HG03280 (cell line): Measurements from ENCODE around the gene CAPS.
"Not testable (repeated sequence)": the region's sequence is repeated elsewhere in the genome, so short reads cannot be mapped to it uniquely, and the experiment has no call there.

Experiments used
- ATAC-seq: cut with Tn5 transposase; IDR thresholded peaks from one replicate; pipeline ENCODE4 v1.9.1; 2021; ENCODE audit warnings: mild to moderate bottlenecking, moderate library complexity; ENCODE audit not compliant: unreplicated experiment

The CAPS gene

DNA sequence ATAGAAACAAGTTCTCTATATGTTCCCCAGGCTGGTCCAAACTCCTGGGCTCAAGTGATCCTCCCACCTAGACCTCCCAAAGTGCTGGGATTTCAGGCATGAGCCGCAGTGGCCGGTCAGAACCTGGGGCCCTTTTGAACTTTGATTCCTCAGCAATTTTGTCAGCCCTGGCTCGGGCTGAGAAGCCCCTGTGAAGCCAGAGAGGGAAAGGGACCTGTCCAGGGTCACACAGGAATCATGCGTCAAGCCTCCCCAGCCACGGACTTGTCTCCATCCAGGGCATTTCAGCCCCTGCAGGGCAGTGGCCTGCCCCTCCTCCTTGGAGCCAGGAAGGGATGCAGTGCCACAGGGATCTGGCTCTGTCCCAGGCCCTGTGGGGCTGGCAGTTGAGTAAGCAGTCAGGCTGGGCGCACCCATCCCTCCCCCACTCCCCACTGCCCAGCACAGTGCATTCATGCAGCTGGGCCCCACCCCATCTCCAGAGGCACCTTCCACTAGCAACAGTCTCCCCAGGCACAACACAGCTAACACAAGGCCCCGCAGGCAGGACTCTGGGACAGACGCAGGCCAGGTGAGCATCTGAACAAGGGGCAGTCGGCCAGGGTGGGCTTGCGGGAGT, at the start of gene CAPS:
Gene CAPS (plus strand): TSS at position 516 of the 619 bp plus-strand sequence. CDS start 153 bp downstream, outside the sequence.
- no peak for ATAC-seq

- ATAC-seq: no peak
Observed at GRCh38 chr19:5864725-5865486, 49.1 kb upstream of the CAPS start.

DNA sequence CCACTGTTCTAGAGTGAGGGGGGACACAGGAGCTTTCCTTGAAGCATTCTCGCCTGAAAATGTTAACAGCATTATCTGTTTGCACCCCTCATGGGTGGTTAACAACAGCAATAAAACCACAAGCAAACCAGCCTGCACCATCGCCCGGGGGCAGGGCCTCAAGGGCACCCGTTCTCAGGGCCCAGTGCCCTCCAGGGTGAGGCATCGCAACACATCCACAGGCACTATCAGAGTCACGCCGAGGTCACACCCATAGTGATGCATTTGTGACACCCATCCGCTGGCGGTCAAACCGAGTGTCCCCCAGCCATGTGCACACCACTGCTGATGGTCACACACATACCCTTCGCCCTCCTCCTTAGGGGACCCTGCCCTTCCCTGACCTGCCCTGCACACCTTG, 48.3 kb upstream of the CAPS start:
- ATAC-seq: no peak

DNA sequence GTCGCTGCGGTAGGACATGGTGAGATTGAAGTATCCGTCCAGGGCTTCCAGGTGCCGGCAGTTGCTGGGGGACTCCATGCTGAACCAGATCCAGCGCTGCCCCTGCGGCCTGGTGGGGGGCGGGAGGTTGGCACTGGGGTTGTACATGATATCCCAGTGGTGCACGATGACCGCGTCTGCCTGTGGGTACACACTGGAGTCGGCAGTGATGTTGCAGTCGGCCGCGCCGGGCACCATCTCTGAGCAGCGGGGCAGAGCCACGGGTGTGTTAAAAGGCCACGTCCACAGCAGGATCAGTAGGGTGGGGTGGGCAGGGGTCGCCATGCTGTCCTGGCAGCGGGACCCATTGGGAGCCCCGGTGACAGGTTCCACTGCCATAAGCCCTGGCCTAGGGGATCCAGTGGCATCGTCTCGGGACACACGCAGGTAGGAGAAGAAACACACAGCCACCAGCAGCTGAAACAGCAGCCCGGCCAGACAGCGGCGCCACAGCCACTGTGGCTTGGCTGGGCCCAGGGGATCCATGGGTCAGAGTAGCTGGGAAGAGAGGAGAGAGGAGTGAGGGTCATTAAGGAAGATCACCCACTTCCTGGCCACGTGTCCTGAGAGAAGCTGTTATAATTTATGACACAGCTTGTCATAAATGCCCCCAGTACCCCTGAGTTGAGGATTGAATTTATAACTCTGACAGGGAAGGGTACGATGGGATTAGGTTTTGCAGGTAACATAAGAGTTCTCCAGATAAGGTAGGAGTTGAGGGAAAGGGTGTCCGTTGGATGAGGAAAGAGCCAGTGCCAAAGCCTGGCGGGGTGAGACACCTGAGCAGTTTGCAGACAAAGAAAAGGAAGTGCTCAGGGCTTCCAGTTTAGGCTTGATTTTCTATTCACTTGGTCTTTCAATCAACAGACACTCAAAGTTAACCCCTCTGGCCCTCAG, 46.6 kb upstream of the CAPS start:
- no peak for ATAC-seq

- no peak for ATAC-seq
Observed at GRCh38 chr19:5870986-5871394, 43.1 kb upstream of the CAPS start.

DNA sequence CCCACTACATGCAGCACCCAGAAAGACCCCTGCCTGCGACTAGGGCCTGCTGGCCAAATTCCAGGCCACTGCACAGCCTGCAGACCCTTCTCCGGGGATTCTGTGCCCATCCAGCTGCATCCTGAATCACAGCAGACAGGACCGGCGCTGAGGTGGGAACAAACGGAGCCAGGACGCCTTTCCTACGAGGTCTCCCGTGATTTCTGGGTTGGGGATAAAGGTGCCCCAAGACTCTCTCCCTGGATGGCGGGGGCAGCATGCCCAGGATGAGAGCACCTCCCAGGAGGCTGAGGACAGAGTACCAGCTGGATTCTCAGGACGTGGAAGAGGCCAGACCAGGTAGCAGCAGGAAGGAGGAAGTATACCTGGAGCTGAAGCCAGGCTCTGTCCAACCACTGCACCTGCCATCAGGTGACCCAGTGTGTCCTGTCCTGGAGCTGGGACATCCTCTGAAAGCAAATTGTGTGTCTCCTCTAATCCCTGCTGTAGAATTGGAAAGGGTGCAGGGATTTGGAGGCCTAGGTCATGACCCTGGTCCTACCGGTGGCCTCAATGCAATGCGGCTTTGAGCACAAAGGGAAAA, 40.3 kb upstream of the CAPS start:
- no peak for ATAC-seq

- ATAC-seq: not testable (repeated sequence)
Observed at GRCh38 chr19:5874496-5874895, 39.6 kb upstream of the CAPS start.

GRCh38 chr19:5877427-5877826, 36.6 kb upstream of the CAPS start:
- ATAC-seq: no peak

DNA sequence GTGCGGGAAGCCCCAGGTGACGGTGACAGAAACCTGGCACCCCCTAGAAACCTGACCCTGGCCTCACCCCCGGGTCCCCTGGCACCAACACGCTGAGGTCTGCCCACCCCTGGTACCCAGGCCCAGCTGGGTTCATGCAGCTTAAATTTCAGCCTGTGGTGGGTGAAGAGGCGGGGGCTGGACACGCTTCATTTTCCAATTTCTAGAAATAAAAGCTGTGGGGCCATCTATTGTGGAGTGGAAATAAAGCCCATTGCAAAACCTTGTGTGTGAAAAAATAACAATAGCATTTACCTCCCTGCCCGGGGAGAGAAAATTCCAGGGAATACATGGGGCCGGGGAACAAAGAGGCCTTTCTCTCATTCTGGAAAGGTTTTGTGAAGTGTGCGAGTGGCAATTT, 36.2 kb upstream of the CAPS start:
- ATAC-seq: no peak

DNA sequence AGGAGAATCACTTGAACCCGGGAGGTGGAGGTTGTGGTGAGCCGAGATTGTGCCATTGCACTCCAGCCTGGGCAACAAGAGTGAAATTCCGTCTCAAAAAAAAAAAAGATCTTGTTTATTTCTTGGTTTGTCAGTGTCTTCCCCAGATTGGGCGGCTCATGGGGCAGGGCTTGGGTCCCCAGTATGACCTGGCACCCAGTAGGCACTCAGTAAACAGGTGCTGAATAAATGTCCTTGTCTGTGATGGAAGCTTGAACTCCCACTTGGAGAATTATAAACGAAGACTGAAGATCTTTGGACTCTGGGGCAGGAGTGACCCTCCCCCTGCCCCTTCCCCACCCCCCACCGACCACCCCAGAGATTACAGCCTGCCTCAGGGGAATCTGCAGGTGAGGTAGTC, 33.9 kb upstream of the CAPS start:
- no peak for ATAC-seq

DNA sequence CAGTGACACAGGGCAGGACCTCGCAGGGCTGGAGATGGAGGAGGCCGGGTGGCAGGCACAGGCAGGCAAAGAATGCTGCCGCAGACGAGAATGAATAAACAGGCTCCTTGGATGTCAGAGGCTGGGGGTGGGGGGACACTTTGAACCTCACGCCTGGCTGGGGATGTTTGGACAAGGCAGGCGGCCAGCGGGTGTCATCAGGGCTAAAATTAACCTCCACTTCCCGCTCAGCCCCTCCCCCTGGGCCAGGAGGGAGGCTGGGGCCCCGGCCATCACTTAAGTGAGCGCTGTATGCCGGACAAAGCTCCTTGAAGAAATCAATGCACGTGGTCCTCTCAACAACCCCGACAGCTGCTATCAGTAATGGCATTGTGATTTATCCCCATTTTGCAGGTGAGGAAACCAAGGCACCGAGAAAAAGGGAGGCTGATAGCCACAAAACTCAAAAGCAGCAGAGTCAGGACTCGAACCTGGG, 33.4 kb upstream of the CAPS start:
- ATAC-seq: no peak

- no peak for ATAC-seq
Observed at GRCh38 chr19:5881543-5882299, 32.3 kb upstream of the CAPS start.

DNA sequence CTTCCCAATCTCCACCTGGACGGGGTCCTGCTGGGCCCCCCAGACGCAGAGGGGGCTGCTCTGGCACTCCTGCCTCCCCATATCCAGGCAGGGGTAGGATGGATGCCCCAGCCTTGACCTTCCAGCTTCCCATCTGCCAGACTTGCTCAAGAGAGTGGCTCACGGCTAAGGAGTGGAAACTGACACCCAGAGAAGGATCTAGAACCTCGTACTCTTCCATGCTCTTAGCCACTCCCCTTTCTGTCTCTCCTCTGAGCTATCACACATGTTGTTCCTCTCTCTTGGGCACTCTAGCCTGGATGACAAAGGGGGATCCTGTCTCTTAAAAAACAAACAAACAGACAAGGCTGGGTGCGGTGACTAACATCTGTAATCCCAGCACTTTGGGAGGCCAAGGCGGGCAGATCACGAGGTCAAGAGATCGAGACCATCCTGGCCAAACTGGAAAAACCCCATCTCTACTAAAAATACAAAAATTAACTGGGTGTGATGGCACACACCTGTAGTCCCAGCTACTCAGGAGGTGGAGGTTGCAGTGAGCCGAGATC, 31.6 kb upstream of the CAPS start:
- no peak for ATAC-seq

DNA sequence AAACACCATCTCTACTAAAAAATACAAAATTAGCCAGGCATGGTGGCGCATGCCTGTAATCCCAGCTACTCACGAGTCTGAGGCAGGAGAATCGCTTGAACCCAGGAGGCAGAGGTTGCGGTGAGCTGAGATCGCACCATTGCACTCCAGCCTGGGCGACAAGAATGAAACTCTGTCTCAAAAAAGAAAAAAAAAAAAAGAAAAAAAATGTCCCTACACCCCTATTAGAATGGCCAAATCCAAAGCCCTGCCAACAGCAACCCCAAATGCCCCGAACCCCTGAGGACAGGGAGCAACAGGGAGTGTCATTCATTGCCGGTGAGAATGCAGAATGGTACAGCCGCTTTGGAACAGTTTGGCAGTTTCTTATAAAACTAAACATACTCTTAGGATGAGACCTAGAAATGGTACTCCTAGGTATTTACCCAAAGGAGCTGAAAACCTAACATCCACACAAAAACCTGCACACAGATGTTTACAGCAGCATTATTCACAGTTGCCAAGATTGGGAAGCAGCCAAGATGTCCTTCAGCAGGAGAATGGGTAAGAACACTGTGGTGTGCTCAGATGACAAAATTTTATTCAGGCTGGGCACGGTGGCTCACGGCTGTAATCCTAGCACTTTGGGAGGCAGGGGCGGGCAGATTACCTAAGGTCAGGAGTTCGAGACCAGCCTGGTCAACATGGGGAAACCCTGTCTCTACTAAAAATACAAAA, 30.7 kb upstream of the CAPS start:
- not testable (repeated sequence) for ATAC-seq

DNA sequence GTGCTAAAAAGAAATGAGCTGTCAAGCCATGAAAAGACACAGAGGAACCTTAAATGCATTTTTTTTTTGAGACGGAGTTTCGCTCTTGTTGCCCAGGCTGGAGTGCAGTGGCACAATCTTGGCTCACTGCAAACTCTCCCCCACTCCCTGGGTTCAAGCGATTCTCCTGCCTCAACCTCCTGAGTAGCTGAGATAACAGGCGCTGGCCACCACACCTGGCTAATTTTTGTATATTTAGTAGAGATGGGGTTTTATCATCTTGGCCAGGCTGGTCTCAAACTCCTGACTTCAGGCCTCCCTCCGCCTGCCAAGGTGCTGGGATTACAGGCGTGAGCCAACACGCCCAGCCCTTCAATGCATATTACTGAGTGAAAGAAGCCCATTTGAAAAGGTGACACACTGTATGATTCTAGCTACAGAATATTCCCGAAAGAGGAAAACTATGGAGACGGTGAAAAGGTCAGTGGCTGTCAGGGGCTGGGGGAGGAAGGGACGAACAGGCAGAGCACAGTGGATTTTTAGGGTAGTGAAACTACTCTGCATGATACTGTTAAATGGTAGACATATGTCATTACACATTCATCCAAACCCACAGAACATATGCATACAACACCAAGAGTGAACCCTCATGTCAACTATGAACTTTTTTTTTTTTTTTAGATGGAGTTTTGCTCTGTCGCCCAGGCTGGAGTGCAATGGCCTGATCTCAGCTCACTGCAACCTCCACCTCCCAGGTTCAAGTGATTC, 29.8 kb upstream of the CAPS start:
- ATAC-seq: not testable (repeated sequence)

DNA sequence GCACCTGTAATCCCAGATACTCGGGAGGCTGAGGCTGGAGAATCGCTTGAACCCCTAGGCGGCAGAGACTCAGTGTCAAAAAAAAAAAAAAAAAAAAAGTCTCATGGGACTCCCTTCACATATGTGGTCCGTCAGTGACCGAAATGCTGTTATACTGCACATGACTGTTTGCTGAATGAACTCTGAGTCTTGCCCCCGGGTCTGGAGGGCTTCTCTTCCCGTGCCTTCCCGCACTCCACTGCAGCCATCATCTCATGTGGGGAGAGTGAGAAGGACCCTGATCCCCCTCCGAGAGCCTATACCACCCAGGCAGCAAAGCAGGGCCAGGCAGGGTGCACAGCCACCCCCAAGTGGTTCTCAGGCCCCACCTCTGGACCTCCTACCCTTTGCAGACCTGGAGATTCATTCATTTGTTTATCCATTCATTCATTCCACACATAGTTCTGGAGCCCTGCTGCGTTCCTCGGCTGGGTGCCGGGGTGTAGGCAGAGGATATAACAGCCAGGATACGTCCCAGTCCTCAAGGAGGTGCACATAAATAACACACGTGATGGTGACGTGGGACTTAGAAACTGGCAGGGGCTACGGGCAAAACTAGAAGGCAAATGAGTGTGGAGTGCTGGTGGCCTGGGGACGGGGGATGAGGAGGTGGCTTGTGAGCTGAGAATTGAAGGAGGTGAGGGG, 24.6 kb upstream of the CAPS start:
- ATAC-seq: no peak

- ATAC-seq: no peak
Observed at GRCh38 chr19:5890099-5890498, 24.0 kb upstream of the CAPS start.

DNA sequence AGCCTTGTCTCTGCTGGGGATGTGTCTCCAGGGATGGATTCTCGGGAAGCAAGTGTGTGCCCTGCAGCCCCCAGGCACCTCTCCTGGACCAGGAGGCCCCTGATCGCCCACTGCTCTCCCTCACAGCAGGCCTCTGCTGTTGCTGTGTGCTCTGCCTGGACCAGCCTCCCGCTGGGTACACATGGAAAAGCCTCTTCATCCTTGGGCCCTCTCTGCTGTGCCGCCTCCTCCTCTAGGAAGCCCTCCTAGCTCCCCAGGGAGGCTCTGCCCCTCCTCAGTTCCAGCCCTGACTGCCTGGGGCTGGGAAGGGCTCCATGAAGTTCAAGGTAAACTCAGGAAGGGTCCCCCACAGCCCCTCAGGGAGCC, 22.5 kb upstream of the CAPS start:
- no peak for ATAC-seq
